Left kidney (tissue), 2 donors: Measurements from ENCODE around the gene PPP2R2C. TPM values are rescaled to one million over a fixed set of nuclear protein-coding genes. Genes with fewer than 3 reads are reported as not detected.

Source experiments
- DNase-seq: peaks from one replicate; pipeline ENCODE4 v3.0.0-alpha.2; 2013
- polyA plus RNA-seq: library from polyadenylated mRNA; unstranded; fragments of 120-200 nt; gene quantifications from one replicate; pipeline ENCODE4 v1.2.1, GENCODE V29; 2013; ENCODE audit not compliant: insufficient read length

Gene PPP2R2C
- polyA plus RNA-seq, 1 donor: 0.40 TPM

DNA sequence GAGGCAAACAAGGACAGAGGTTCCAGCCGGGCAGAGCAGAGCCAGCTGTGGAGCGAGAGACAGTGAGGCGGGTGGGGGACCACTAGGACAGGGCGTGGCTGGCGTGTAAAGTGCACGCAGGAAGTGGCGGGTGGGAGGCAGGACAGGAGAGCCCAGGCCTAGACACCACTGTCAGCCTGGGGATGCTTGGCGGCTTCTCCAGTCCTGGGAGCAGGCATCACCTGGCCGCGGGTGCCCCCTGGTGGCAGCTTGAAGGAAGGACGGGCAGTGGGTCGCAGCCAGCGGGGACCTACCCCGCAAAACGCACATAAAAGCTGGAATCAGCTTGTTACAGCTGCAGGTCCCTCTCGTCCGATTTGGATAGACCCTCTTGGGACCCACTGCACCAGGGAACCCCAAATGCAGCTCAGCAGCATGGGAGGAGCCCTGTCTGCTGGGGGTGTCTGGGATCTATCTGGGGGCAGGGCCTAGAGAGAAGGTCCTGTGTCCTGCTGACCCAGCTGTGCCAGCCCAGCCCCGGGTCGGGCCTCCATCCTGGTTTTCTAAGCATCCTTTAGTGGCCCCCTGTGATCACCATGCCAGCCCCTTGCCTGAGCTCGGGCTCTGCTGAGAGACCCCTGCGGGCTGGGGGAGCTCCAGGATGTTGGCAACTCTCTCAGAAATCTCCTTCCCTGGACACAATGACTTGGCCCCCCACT is 145.0 kb downstream of the PPP2R2C start:
- no peak for DNase-seq

DNA sequence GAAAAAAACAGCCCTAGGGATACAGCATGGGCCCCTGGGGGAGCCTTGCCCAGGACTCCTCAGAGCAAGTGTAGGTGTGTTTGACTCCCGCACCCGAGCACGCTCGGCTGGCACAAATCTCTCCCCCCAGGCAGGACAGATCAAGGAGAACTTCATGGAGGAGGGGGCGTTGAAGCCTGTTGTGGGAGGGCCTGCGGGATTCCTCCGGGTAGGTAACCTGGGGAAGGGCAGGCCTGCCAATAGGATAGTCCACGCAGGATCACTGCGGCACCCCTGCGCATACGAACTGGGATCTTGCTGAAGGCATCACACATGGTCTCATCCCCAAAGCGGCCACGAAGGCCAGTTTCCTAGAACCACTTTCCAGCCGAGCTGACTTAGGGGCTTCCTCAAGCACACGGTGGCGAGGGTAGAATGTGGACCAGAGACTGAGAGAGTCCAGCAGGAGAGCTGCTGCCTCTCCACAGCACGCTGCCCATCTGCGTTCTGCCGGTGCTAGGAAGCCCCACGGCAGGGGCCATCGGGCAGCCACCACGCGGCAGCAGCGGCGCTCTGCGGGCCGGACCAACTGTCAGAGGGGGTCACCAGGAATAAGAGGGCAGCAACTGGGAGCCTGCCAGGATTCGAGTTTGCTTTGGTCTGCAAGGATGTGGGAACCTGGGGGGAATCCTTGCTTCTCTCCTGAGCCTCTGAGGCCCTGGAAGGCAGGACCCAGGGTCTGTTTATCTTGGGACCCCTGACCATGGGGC is 145.9 kb downstream of the PPP2R2C start:
- no peak for DNase-seq

DNA sequence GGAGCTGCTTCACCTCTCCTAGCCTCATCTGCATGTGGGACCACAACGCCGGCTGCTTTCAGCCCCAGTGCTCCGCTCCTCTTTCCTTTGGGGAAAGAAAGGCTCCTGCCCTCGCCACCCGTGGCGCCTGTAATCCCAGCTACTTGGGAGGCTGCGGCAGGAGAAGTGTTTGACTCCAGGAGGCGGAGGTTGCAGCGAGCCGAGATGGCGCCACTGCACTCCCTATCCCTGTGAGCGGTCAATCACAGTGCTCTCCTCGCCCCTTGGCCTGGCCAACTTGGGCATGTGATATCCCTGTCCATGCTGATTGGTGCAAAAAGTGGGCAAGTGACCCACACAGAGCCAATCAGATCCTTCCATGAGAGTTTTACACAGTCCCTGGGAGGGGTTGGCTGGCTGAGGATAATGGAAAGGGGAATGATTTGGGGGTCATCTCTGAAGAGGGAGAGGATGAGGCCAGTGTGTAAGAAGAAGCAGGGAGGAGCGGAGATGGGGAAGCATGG is 146.6 kb downstream of the PPP2R2C start:
- no peak for DNase-seq

DNA sequence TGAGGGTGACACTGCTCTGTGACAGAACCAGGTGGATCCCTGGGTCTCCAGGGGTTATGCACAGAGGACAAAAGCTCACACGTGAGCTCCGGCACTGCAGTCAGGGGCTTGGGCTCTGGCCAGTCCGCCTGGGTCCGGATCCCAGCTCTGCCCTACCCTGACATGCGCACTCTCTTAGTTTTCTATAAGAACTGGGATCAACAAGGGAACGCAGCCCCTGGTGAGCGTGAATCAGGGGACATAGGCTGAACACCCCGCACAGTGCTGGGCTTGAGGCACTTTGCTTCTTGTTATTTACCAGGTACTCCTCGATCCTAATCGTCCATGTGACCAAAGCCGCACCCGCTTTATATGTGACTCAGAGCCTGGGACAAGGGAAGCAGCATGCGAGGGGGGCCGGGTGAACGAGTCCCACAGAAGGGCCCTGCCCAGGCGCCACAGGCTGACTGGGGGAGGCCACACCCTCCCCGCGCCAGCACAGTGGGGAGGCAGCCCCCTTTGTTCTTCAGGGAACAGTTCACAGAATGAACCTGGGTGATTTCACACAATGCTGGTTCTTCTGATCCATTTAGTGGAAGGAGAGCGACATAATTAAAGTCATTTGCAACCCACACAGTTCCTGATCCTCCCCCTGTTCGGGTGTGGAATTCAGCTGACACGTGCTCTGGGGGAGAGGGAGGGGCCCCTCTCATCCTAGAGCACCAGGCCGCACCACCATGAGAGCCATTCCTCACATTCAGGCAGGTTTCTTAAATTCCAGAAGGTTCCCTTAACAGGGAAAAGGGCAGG is 147.2 kb downstream of the PPP2R2C start:
- no peak for DNase-seq

DNA sequence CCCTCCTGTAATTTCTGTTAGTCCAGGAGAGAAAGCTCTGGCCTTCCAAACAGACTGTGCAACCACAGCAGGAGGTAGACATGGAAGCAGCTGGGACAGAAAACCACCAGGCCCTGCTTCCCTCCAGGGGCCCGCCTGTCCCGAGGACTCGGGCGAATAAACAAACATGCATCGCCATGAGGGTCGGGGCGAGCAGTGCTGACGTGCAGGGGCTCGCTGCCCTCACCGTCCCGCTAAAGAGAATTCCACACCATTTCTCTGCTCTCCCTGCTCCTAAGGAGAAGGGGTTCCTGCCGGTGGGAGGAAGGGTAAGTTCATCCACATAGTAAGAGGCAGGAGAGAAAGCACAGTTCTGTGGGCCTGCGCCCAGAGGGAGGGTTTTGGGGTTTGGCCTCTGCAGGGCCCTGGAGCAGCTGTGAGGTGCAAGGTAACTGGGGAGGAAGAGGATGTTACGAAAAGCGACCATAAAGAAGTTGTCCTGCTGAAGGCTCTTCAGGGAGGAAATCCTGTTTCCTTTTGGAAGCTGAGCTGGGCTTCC is 147.9 kb downstream of the PPP2R2C start:
- no peak for DNase-seq

DNA sequence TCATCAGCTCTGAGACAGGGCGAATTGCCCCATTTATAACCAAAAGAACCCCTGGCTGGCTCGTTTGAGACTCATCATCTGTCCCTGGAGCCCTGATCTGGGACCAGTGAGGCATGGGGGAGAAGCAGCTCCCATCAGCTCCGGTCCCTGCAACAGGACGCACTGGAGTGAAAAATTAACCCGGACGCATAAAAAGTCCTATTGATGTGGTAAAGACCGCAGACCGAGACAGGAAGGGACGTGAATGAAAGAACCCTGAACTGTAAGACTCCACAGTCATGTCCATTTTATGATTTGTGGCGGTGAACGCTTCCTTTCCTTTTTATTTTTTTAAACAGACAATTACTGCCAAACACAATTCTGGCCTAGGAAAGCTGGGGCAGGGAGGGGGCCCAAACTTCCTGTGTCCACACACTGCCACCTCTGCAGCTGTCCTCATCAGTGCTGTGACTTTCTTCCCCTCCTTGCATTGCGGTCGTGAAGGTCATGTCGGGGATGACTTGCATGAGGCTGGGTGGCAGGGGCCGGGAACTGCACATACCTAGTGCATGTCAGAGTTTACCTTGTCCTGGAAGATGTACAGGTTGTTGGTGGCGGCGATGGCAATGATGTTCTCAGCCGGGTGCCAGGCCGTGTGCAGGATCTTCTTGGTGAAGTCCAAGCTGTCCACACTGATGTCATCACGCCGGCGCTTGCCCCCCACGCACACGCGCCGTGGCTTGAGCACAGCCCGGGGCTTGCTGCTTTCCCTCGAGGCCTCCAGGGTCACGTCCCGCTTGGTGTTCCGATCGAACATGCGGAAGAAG is 149.4 kb downstream of the PPP2R2C start:
- DNase-seq: no peak

DNA sequence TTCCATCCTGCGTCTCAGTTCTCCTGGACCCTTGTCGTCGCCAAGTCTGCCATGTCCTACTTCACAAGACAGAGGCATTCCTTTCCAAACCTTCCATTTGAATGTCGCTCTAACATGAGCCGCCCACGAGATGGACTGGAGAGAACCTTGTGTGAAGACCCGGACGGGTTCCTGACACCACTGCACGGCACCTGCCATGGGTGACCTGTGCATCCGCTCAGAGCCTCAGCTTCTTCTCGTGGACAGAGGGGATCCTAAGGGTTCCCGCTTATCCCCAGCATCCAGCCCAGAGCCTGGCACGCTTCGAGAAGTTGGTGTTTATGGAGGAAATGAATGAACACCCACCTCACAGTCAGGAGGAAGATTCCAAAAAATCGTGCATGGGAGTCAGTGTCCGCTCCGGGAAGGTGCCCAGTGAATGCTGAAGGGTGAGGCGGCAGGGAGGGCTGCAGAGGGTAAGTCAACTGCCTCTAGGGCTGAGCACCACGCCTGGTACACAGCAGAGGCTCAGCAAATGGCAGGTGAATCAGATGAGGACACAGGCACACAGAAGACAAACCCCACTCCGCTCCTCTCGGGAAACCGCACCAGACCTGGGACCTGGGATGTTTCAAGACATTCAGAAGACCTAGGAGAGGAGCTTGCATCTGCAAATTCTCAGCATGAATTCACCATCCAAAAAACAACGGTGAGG is 150.2 kb downstream of the PPP2R2C start:
- no peak for DNase-seq

DNA sequence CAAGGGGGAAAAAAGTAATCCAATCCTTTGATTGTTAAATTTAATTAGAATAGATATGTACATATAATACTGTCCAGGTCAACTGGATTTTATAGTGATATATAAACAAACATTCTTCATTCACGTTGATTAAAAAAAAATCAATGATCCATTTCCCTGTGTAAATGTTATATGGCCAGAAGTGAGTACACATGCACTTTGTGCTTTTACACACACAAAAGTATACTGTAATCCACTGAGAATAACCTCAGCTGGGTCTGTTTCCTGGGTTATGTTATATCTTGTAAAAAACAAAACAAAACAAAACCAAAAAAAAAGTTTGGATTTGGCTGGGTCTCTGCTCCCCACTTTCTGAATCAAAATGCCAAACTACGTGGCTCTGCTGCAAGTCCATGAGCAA is 151.1 kb downstream of the PPP2R2C start:
- no peak for DNase-seq

DNA sequence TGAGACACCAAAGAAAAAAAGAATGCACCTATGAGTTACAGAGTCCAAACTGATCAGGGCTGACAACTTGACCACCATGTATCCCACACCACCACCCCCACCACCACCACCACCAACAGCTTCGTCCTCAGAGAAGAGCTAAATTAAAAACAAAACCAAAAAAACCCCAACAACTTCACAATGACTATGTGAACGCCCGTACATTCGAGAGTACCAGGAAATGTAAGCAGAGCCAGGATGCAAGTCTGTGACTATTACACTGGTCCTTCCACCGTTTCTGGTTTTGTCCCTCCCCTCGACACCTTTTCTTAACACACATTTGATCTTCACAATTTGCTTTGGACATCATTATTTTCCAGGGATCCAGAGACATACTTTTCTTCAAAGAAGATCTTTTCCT is 151.8 kb downstream of the PPP2R2C start:
- DNase-seq: no peak

DNA sequence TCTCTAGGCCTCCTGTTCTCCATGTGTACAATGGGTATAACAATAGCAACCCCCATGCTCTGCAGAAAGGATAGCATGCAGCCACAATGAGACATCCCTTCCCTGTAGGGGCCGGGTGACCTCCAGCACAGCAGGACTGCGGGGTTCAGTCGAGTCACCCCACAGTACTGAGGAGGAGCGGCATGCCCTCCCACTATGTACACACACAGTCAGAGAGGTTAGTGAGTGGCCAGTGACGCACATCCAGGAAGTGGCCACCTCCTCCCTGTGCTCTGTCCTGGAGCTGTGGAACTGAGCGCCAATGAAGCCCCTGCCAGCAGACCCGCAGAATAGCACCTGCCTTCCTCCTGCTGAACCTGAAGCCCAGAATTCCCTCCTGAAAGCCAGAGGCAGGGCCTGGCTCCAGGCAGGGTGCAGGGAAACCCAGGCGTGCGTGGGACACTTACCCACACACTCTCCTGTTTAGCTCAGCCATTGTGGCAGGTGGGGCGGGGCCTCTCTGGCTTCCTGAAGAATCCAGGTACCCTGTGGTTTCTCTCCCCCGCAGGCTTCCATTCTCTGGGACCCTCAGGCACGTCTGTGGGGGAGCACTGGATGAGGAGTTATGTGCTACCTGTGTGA is 152.8 kb downstream of the PPP2R2C start:
- no peak for DNase-seq

DNA sequence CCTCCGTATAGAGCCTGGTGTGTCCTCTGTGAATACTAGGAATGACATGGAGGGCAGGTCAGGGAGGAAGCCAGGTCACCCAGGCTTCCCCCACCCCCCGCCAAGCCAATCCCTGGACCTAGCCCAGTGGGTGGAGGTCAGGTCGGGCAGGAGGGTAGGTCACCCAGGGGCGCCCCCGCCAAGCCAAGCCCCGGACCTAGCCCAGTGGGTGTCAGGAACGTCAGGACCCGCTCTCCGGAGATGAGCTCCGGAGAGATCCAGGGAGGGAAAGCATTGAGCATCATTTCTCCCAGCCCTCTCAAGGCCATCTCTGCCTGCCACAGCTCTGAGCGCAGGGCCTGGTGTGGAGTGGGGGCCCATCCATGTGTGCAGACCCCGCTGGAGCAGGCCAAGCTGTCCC is 154.2 kb downstream of the PPP2R2C start:
- no peak for DNase-seq

DNA sequence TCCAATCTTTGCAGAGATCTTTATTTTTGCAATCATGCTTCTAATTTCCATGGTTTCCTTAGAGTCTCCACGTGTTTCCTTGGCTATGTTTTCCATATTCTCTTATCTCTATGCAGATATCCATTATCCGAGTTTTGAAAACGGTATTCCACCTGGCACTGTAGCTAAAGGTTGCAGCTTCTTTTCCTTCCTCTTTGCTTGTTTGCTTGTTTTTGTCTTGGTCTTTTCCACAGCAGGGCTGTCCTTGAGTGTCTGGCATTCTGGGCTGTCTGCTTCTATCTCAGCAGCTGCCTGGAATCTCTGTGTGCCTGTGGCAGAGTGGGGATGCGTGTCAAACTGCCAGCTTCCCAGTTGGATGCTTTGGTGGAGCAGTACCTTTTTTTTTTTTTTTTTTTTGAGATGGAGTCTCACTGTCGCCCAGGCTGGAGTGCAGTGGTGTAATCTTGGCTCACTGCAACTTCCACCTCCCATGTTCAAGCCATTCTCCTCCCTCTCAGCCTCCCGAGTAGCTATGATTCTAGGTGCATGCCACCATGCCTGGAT is 155.9 kb downstream of the PPP2R2C start:
- no peak for DNase-seq

DNA sequence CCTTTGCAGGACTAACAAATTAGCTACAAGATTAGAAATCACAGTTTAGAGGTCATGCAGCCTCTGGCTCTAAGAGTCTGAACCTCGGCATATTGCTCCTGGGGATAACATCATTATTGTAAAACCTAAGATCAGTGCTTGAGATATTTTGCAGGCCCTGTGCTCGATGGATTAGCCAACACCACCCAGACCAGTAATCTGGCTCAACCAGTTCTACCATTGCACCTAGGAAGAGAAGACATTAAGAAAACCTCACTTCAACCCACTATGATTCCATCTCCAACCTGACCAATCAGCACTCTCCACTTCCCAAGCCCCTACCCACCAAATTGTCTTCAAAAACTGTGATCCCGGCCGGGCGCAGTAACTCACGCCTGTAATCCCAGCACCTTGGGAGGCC is 159.2 kb downstream of the PPP2R2C start:
- DNase-seq: no peak

DNA sequence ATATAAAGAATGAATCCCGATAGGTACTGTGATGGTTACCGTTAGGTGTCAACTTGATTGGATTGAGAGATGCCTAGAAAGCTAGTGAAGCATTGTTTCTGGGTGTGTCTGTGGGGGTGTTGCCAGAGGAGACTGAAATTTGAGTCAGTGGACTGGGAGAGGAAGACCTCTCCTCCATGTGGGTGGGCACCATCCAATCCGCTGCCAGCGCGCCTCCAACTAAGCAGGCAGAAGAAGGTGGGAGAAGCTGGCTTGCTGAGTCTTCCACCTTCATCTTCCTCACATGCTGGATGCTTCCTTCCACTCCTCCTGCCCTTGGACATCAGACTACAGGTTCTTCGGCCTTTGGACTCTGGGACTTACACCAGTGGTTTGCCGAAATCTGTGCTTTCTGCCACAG is 162.6 kb downstream of the PPP2R2C start:
- DNase-seq: no peak

DNA sequence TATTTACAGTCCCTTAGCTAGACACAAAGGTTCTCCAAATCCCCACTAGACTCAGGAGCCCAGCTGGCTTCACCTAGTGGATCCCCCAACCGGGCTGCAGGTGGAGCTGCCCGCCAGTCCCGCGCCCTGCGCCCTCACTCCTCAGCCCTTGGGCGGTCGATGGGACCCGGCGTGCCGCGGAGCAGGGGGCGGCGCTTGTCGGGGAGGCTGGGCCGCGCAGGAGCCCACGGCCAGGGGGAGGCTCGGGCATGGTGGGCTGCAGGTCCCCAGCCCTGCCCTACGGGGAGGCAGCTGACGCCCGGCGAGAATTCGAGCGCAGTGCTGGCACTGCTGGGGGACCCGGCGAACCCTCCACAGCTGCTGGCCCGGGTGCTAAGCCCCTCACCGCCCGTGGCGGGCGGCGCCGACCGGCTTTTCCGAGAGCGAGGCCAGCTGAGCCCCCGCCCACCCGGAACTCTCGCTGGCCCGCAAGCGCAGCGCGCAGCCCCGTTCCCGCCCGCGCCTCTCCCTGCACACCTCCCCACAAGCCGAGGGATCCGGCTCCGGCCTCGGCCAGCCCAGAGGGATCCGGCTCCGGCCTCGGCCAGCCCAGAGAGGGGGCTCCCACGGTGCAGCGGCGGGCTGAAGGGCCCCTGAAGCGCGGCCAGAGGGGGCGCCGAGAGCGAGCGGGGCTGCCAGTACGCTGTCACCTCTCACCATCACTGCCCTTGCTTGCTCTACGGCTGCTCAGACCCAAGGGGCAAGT is 163.3 kb downstream of the PPP2R2C start:
- DNase-seq: no peak

DNA sequence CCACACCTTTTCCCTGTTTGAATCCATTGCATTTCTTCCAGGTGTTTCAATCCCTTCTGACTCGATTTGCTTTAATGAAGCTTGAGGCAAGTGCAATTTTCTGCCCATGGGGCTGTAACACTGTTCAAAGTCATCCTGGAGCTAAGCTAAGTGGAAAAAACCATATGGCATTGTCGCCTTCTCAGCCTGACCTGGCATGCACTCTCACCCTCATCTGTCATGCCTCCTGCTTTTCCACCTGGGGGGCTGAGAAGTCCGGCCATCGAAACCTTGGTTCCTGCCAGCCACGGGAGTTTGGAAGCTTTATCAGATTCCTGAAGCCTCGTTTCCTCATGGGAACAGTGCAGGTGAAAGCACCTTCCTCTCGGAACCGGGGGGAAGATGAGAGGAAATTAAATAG is 164.5 kb downstream of the PPP2R2C start:
- no peak for DNase-seq

DNA sequence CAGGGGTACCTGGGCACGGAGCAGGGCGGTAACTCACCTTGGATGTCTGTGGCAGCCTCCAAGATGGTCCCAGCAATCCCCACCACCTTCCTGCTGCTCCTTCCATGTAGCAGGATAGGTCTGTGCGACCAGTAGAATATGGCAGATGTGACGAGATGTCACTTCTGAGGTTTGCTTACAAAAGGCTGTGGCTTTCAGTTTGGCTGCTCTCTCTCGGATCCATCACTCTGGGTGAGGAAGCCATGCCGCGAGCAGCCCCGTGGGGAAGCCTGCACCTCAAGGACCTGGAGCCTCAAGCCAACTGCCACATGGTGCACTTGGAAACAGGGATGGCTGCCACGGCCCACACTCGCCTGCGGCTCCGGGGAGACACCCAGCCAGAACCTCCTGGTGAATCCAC is 165.2 kb downstream of the PPP2R2C start:
- no peak for DNase-seq

DNA sequence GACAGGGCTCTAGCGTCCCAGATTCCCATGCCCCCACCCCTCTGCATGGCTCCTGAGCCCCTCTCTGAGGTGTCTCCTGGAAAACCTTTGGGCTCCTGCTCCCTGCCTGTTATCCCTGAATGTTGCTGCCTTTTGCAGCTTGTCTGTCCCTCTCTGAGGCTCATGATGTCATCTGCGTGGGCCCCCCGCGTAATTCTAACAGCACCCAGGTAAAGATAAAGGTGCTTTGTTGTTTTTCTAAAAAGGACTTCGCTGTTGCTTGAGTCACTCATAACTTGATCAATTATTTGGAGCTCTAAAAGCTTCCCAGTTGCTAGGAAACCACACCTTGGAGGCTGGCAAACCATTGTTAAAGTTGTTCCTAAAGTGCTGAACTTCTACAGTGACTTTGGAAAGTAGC is 166.1 kb downstream of the PPP2R2C start:
- DNase-seq: no peak

DNA sequence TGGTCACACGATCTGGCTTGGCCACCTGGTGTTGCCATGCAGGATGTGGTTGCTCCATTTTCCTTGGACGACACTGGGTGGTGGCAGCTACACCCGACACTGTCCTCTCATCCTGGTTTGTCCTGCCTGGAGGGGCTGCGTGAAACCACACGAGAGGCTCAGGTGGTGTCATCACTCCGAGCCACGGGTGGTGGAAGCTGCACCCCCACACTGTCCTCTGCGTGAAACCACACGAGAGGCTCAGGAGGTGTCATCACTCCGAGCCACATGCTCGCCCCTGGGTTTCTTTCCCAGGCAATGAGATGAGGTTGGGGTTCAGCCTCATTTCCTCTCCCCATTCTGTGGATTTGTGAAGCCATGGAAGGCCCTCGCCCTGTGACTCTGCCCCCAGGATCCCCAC is 168.5 kb downstream of the PPP2R2C start:
- no peak for DNase-seq

DNA sequence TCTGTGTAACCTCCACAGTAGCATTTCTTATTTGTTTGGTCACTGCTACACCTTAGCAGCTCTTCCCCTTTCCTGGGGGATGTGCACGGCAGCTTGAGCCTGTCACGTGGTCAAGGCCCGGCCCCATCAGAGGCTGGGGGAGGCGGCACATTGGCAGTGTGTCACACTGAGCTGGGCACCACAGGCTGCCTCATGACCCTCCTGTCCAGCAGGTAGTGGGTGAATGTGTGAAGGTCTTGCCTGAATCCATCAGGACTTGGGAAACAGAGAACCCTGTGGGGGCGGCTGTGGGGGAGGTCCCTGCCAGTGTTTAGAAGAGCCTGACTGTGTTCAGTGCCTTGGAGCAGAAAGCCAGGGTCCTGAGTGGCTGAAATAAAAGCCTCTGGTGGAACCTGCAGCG is 169.5 kb downstream of the PPP2R2C start:
- no peak for DNase-seq
